HepG2 (cell line): ENCODE measurements around the gene CEP170. TPM values are rescaled to one million over a fixed set of nuclear protein-coding genes. Genes with fewer than 3 reads are reported as not detected.

Source experiments
- ATAC-seq: fragments of 200-7000 bp; cut with Tn5 transposase; 3 replicates; pipeline ENCODE4 v1.9.1; 2020; ENCODE audit warnings: mild to moderate bottlenecking, moderate library complexity
- BruUV-seq: library from RNA; stranded (reverse); fragments of 400-500 nt; replicated peaks from 2 replicates; lab custom pipeline; 2021; lab: Mats Ljungman, UMichigan
- CTCF ChIA-PET: fragments of 300-600 bp; formaldehyde crosslinking; extraction: SDS; loops from one replicate; lab custom pipeline; 2021; ENCODE audit warnings: low total read pairs, inconsistent platforms, low intra/inter-chr PET ratio; lab: Yijun Ruan, JAX
- POLR2A ChIA-PET: fragments of 350-600 bp; sonication (Branson Sonifier 250); formaldehyde crosslinking; loops from one replicate; lab custom pipeline; 2020; ENCODE audit warnings: antibody characterized with exemption, inconsistent platforms; lab: Yijun Ruan, JAX
- DNase-seq: peaks from one replicate; pipeline ENCODE4 v3.0.0-alpha.2; 2015; ENCODE audit warnings: low spot score
- FAIRE-seq: peaks from 3 replicates; lab custom pipeline; 2011; peaks lifted over from hg19 to GRCh38; lab: Jason Lieb, UNC
- H2AFZ ChIP-seq: one replicate; pipeline ENCODE4 v1.6.1; 2011; ENCODE audit warnings: low read length, inconsistent platforms
- H3K27ac ChIP-seq: fragments of 300-600 bp; 3 replicates; pipeline ENCODE4 v1.8.0; 2011; ENCODE audit warnings: mixed run types, mild to moderate bottlenecking, mixed read lengths, low read length, inconsistent platforms; ENCODE audit not compliant: insufficient read depth; ENCODE audit errors: extremely low read length
- H3K27me3 ChIP-seq, 2 experiments: fragments of 200-600 bp in 1 of 2; 2 replicates in 1 of 2; 3 replicates in 1 of 2; pipeline versions ENCODE4 v1.6.0 to v1.8.0; 2011; ENCODE audit warnings: low read length in 2 of 2, mild to moderate bottlenecking in 2 of 2, moderate library complexity in 2 of 2, inconsistent platforms in 1 of 2; ENCODE audit not compliant: insufficient read depth in 2 of 2, control insufficient read depth in 1 of 2
- H3K36me3 ChIP-seq, 2 experiments: fragments of 200-600 bp in 1 of 2; replicated peaks in 1 of 2; 2 replicates in 1 of 2; 3 replicates in 1 of 2; pipeline versions ENCODE4 v1.5.1 to v1.8.0; 2011; ENCODE audit warnings: low read length in 2 of 2, inconsistent platforms in 1 of 2; ENCODE audit not compliant: insufficient read depth in 2 of 2, control insufficient read depth in 1 of 2
- H3K4me1 ChIP-seq: 2 replicates; pipeline ENCODE4 v1.5.1; 2012; ENCODE audit warnings: low read length, inconsistent platforms; ENCODE audit not compliant: insufficient read depth
- H3K4me2 ChIP-seq: 2 replicates; pipeline ENCODE4 v1.6.0; 2011; ENCODE audit warnings: low read depth, low read length, inconsistent platforms
- H3K4me3 ChIP-seq, 3 experiments: fragments of 200-600 bp in 1 of 3; sonication (generic), shearing (Covaris generic) in 1 of 3; replicated peaks in 1 of 3; 2 replicates each; pipeline ENCODE4 v1.5.1; 2011 to 2016; ENCODE audit warnings: low read length in 3 of 3, inconsistent platforms in 2 of 3, low read depth in 2 of 3, mild to moderate bottlenecking in 2 of 3, control low read depth in 1 of 3, mixed read lengths in 1 of 3; ENCODE audit not compliant: insufficient read depth in 1 of 3
- H3K79me2 ChIP-seq: one replicate; pipeline ENCODE4 v1.6.1; 2011; ENCODE audit warnings: low read length, inconsistent platforms; ENCODE audit not compliant: insufficient read depth
- H3K9ac ChIP-seq: 2 replicates; pipeline ENCODE4 v1.6.0; 2011; ENCODE audit warnings: mild to moderate bottlenecking, low read depth, low read length, inconsistent platforms; ENCODE audit not compliant: insufficient read depth
- H3K9me3 ChIP-seq: 2 replicates; pipeline ENCODE4 v1.5.1; 2012; ENCODE audit warnings: mild to moderate bottlenecking, low read length
- H4K20me1 ChIP-seq: 2 replicates; pipeline ENCODE4 v1.6.0; 2011; ENCODE audit warnings: inconsistent platforms, mild to moderate bottlenecking, low read length, moderate library complexity; ENCODE audit not compliant: insufficient read depth
- CCAR2 ChIP-seq: fragments of 200-400 bp; formaldehyde crosslinking; optimal IDR thresholded peaks from 2 replicates; pipeline ENCODE3; 2018; ENCODE audit warnings: low read depth, mild to moderate bottlenecking, low read length, moderate library complexity
- FOSL1 ChIP-seq: sonication (generic); formaldehyde crosslinking; IDR thresholded peaks from 2 replicates; pipeline ENCODE4 v1.9.0; 2021; ENCODE audit warnings: missing genetic modification reagents, borderline replicate concordance
- HMGA1 ChIP-seq: sonication (generic); formaldehyde crosslinking; conservative IDR thresholded peaks from 2 replicates; pipeline ENCODE4 v1.4.0; 2020; ENCODE audit warnings: missing genetic modification reagents
- JARID2 ChIP-seq: sonication (generic); formaldehyde crosslinking; IDR thresholded peaks from 2 replicates; pipeline ENCODE4 v1.8.1; 2023; ENCODE audit warnings: missing genetic modification reagents, inconsistent platforms; ENCODE audit not compliant: insufficient replicate concordance
- KAT8 ChIP-seq: IDR thresholded peaks from 2 replicates; pipeline ENCODE4 v1.6.1; 2016; ENCODE audit warnings: missing genetic modification reagents, missing compliant biosample characterization
- PPARG ChIP-seq: conservative IDR thresholded peaks from 2 replicates; pipeline ENCODE4 v1.6.1; 2016; ENCODE audit warnings: missing biosample characterization, missing genetic modification reagents
- ZNF431 ChIP-seq: sonication (generic); formaldehyde crosslinking; IDR thresholded peaks from 2 replicates; pipeline ENCODE4 v1.9.0; 2022; ENCODE audit warnings: missing genetic modification reagents, low read depth, mild to moderate bottlenecking, borderline replicate concordance
- ZNF44 ChIP-seq: sonication (generic); formaldehyde crosslinking; IDR thresholded peaks from 2 replicates; pipeline ENCODE4 v1.5.1; 2020; ENCODE audit warnings: mild to moderate bottlenecking, missing genetic modification reagents
- ZNF557 ChIP-seq: sonication (generic); formaldehyde crosslinking; IDR thresholded peaks from 2 replicates; pipeline ENCODE4 v1.4.0; 2020; ENCODE audit warnings: missing genetic modification reagents
- WGBS: methylation state at CpG from one replicate; pipeline ENCODE4 v1.1.6; 2017; ENCODE audit warnings: low lambda C conversion rate; 5-methylcytosine and 5-hydroxymethylcytosine counted together
- in situ Hi-C: cut with HindIII; loops from 2 replicates; pipeline ENCODE4 v1.10.0; 2017; ENCODE audit warnings: low pct_unique_long_range_greater_than_20kb; ENCODE audit not compliant: extremely low pct_ligation_motif_present
- intact Hi-C: fragments of 100-400 bp; cut with micrococcal nuclease; formaldehyde crosslinking; loops from one replicate; pipeline ENCODE4 v1.10.0; 2022; ENCODE audit not compliant: unreplicated experiment
- polyA plus RNA-seq, 8 experiments: library from polyadenylated mRNA; depleted of rRNA in 3 of 8; stranded (reverse) in 7 of 8; unstranded in 1 of 8; fragments of >200 nt; fragmentation: Illumina TruSeq in 4 of 8; extraction: Trizol in 4 of 8; gene quantifications; 2 replicates each; pipeline versions ENCODE4 v1.2.1 to v1.2.3, GENCODE V29; 2011 to 2016; ENCODE audit warnings: low read depth in 4 of 8, missing spikeins in 1 of 8, mixed read lengths in 1 of 8; ENCODE audit not compliant: insufficient read depth in 1 of 8
- total RNA-seq, 5 experiments: library from RNA; depleted of rRNA; stranded (reverse); fragments of >200 nt; fragmentation: Illumina TruSeq; extraction: Trizol; gene quantifications; 2 replicates each; pipeline ENCODE4 v1.2.3, GENCODE V29; 2016; ENCODE audit warnings: low read depth in 1 of 5
- TF ChIP-seq, protein P1 (sequence below): sonication (generic); formaldehyde crosslinking; IDR thresholded peaks from 2 replicates; pipeline ENCODE4 v1.5.0; 2020; ENCODE audit warnings: mild to moderate bottlenecking, low read depth, missing genetic modification reagents, borderline replicate concordance
- TF ChIP-seq, protein P2 (sequence below): sonication (generic); formaldehyde crosslinking; IDR thresholded peaks from 2 replicates; pipeline ENCODE4 v1.4.0; 2020; ENCODE audit warnings: missing genetic modification reagents, borderline replicate concordance
- TF ChIP-seq, protein P3 (sequence below): fragments of 450-650 bp; IDR thresholded peaks from 2 replicates; pipeline ENCODE4 v1.6.1; 2017
- TF ChIP-seq, protein P4 (sequence below): sonication (generic); formaldehyde crosslinking; IDR thresholded peaks from 2 replicates; pipeline ENCODE4 v1.4.0; 2020; ENCODE audit warnings: mild to moderate bottlenecking, missing genetic modification reagents

CEP170 gene
- total and polyA plus RNA-seq, 2 of the 13 experiments (the other 11 are each of a cell fraction or from before 2014, with no cell fraction given) = 23.0 to 28.6 TPM

DNA sequence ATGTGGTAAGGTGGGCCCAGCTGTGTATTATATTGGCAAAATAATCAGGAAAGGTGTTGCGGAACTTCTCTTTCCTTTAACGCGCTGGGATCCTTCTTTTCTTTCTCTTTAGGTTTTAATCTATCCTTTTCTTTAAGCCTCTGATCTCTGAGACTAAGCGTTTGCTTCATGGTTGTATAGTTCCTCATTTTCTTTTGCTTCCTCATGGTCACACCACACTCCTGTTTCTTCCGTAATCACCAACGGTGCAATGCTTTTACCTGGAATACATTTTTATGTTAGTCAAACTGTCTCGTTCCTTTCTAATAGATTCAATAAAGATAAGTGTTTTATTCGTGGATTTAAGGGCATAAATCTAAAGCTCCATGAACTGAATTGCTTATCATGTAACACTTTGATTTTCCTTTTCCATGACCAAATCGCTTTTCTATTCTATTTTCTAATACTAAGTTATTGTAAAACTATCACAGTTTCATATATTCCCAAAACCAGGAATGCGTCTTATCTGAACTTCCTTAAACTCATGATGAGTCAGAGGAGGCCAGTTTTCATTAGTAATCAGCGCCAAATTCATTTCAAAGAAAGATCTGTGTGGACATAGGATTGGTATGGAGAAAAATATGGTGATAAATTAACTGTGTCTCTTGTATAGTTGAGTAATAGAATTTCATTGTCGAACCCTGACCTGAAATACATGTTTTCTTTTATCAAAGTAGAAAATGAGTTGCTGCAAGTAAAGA, 13.0 kb upstream of the CEP170 start:
- WGBS = 93% methylated on average over 12 of the region's 12 CpGs
- DNase-seq (no peak), FAIRE-seq (no peak), ATAC-seq (no peak)
- H3K36me3 ChIP-seq = no peaks in the 10 kb centered on the region
- H3K4me1 ChIP-seq = no peaks in the 10 kb centered on the region; the same call in 1 of the 2 replicates
- ChIA-PET CTCF (no interaction called here), POLR2A (no interaction called here)
- intact Hi-C loops = no loop called here
- H4K20me1 ChIP-seq = no peaks in the 10 kb centered on the region
- TF ChIP-seq ZNF44 (CRISPR knock-in tag) = no peak
- TF ChIP-seq, protein P1, sequence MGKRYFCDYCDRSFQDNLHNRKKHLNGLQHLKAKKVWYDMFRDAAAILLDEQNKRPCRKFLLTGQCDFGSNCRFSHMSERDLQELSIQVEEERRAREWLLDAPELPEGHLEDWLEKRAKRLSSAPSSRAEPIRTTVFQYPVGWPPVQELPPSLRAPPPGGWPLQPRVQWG (CRISPR knock-in tag) = no peak
- no peak for TF ChIP-seq ZNF431 (CRISPR knock-in tag)
- no peak for TF ChIP-seq CCAR2
- TF ChIP-seq JARID2 = no peak
- no peak for TF ChIP-seq KAT8
- TF ChIP-seq PPARG (CRISPR knock-in tag) = no peak
- no peak for TF ChIP-seq FOSL1 (CRISPR knock-in tag)
- TF ChIP-seq, protein P2, sequence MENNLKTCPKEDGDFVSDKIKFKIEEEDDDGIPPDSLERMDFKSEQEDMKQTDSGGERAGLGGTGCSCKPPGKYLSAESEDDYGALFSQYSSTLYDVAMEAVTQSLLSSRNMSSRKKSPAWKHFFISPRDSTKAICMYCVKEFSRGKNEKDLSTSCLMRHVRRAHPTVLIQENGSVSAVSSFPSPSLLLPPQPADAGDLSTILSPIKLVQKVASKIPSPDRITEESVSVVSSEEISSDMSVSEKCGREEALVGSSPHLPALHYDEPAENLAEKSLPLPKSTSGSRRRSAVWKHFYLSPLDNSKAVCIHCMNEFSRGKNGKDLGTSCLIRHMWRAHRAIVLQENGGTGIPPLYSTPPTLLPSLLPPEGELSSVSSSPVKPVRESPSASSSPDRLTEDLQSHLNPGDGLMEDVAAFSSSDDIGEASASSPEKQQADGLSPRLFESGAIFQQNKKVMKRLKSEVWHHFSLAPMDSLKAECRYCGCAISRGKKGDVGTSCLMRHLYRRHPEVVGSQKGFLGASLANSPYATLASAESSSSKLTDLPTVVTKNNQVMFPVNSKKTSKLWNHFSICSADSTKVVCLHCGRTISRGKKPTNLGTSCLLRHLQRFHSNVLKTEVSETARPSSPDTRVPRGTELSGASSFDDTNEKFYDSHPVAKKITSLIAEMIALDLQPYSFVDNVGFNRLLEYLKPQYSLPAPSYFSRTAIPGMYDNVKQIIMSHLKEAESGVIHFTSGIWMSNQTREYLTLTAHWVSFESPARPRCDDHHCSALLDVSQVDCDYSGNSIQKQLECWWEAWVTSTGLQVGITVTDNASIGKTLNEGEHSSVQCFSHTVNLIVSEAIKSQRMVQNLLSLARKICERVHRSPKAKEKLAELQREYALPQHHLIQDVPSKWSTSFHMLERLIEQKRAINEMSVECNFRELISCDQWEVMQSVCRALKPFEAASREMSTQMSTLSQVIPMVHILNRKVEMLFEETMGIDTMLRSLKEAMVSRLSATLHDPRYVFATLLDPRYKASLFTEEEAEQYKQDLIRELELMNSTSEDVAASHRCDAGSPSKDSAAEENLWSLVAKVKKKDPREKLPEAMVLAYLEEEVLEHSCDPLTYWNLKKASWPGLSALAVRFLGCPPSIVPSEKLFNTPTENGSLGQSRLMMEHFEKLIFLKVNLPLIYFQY (CRISPR knock-in tag) = no peak
- TF ChIP-seq, protein P3, sequence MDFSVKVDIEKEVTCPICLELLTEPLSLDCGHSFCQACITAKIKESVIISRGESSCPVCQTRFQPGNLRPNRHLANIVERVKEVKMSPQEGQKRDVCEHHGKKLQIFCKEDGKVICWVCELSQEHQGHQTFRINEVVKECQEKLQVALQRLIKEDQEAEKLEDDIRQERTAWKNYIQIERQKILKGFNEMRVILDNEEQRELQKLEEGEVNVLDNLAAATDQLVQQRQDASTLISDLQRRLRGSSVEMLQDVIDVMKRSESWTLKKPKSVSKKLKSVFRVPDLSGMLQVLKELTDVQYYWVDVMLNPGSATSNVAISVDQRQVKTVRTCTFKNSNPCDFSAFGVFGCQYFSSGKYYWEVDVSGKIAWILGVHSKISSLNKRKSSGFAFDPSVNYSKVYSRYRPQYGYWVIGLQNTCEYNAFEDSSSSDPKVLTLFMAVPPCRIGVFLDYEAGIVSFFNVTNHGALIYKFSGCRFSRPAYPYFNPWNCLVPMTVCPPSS = no peak
- TF ChIP-seq, protein P4, sequence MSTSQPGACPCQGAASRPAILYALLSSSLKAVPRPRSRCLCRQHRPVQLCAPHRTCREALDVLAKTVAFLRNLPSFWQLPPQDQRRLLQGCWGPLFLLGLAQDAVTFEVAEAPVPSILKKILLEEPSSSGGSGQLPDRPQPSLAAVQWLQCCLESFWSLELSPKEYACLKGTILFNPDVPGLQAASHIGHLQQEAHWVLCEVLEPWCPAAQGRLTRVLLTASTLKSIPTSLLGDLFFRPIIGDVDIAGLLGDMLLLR (CRISPR knock-in tag) = no peak
- no peak for TF ChIP-seq HMGA1 (CRISPR knock-in tag)
- TF ChIP-seq ZNF557 (CRISPR knock-in tag) = no peak
- no peaks in the 10 kb centered on the region for H3K9me3 ChIP-seq
- BruUV-seq = no TSS peak
- no peaks in the 10 kb centered on the region for H3K79me2 ChIP-seq
- H3K27me3 ChIP-seq = no peaks in the 10 kb centered on the region
- in situ Hi-C loops = no loop called here
- H3K27ac ChIP-seq = no peak overlapping the region
- no peak overlapping the region for H3K9ac ChIP-seq
- no peak overlapping the region for H2AFZ ChIP-seq
- no peak overlapping the region for H3K4me2 ChIP-seq
- no peak overlapping the region for H3K4me3 ChIP-seq
